Right atrium auricular region (tissue), 2 donors: Measurements from ENCODE around the gene GPR61. TPM values are rescaled to one million over a fixed set of nuclear protein-coding genes. Genes with fewer than 3 reads are reported as not detected.

Experiments
- DNase-seq: peaks from one replicate; pipeline ENCODE4 v3.0.0-alpha.2; 2019; ENCODE audit warnings: low spot score
- H3K27ac ChIP-seq, 2 donors: fragments of 200-600 bp; sonication (generic); 1 replicate in 1 of 2; 2 replicates in 1 of 2; pipeline ENCODE4 v1.5.1; 2016 to 2019
- H3K27me3 ChIP-seq, 2 donors: fragments of 200-600 bp; sonication (generic); one replicate each; pipeline versions ENCODE4 v1.5.1 to v1.6.0; 2017 to 2019
- H3K36me3 ChIP-seq: fragments of 200-600 bp; sonication (generic); one replicate; pipeline ENCODE4 v1.5.1; 2016
- H3K4me1 ChIP-seq, 2 donors: fragments of 200-600 bp; sonication (generic); one replicate each; pipeline versions ENCODE4 v1.5.1 to v1.6.0; 2017 to 2019
- H3K4me3 ChIP-seq, 2 donors: fragments of 200-600 bp; sonication (generic); 1 replicate in 1 of 2; 2 replicates in 1 of 2; pipeline ENCODE4 v1.5.1; 2017 to 2019; ENCODE audit warnings: mild to moderate bottlenecking in 1 of 2, moderate library complexity in 1 of 2
- H3K9me3 ChIP-seq, 2 donors: fragments of 200-600 bp; sonication (generic); one replicate each; pipeline ENCODE4 v1.5.1; 2019
- total RNA-seq, 2 donors: library from RNA; depleted of rRNA; stranded (reverse); fragments of >200 nt; gene quantifications; one replicate each; pipeline ENCODE4 v1.1.0, GENCODE V29; 2016
- TF ChIP-seq, protein P1 (sequence below), 2 donors: fragments of 200-600 bp; sonication (generic); IDR thresholded peaks; one replicate each; pipeline ENCODE4 v1.5.1; 2019; ENCODE audit warnings: antibody characterized with exemption in 2 of 2

GPR61 gene
- total RNA-seq, 2 donors from 2014 or later = 0.11 to 0.16 TPM

DNA sequence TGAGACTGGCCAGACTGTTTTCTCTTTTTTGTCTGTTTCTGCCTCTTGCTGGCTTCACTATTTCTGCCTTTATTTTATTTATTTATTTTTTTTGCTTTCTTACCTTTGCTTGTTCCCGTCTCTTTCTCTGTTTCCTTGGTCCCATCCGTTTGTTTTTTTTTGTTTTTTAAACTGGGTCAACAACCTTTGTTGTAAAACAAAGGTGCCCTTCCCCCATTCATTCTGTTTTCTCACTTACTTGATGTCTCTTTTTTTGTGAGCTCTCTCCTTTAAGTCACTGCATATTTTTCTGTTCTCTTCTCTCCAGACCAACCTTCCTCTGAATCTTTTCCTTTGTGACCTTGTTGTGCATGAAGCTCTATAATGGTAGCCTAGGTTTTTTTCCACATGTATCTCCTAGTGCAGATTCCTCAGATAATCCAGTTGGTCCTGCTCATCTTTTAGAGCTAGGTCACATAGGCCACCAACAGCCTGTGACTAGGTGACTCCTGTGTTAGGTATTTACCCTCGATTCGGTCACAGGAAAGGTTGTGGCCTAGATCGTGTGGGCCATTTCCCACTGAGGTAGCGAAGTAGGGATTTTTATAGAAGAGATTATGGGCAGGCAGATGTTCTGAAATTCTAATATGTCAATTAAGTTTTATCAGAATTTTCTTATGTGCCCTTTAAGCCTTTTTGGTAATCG lies 24.7 kb downstream of the GPR61 start:
- Histone ChIP-seq H3K4me3 (no peak overlapping the region), H3K9me3 (no peaks in the 10 kb centered on the region), H3K27ac (no peak overlapping the region), H3K27me3 (no peaks in the 10 kb centered on the region), H3K36me3 (no peaks in the 10 kb centered on the region), H3K4me1 (peaks cover 0 to 69% of the 10 kb centered on the region in 2 donors)
- DNase-seq = no peak
- TF ChIP-seq, protein P1, sequence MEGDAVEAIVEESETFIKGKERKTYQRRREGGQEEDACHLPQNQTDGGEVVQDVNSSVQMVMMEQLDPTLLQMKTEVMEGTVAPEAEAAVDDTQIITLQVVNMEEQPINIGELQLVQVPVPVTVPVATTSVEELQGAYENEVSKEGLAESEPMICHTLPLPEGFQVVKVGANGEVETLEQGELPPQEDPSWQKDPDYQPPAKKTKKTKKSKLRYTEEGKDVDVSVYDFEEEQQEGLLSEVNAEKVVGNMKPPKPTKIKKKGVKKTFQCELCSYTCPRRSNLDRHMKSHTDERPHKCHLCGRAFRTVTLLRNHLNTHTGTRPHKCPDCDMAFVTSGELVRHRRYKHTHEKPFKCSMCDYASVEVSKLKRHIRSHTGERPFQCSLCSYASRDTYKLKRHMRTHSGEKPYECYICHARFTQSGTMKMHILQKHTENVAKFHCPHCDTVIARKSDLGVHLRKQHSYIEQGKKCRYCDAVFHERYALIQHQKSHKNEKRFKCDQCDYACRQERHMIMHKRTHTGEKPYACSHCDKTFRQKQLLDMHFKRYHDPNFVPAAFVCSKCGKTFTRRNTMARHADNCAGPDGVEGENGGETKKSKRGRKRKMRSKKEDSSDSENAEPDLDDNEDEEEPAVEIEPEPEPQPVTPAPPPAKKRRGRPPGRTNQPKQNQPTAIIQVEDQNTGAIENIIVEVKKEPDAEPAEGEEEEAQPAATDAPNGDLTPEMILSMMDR (IDR thresholded peaks at IDR 0.05) = no peak

DNA sequence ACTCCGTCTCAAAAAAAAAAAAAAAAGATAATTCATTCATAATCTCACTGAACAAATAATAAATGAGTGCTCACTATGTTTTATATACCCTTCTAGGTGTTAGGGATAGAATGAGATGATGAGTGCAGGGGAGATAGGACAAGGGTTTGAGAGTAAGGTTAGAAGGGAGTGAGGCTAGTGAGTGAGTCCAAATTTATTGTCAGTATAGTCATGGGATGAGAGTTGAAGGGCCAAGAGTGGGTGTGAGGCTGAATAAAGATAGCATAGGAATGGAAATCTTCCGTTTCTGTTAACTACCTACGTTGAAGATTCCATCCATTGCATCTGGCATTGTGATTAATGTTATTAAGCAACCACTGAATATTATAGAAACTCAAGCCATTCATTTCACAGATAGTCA lies 25.6 kb downstream of the GPR61 start:
- Histone ChIP-seq H3K4me3 (no peak overlapping the region), H3K9me3 (no peaks in the 10 kb centered on the region), H3K27me3 (no peaks in the 10 kb centered on the region), H3K27ac (no peak overlapping the region), H3K36me3 (no peaks in the 10 kb centered on the region), H3K4me1 (peaks cover 0 to 70% of the 10 kb centered on the region in 2 donors)
- DNase-seq = no peak
- TF ChIP-seq, protein P1 (IDR thresholded peaks at IDR 0.05) = no peak

DNA sequence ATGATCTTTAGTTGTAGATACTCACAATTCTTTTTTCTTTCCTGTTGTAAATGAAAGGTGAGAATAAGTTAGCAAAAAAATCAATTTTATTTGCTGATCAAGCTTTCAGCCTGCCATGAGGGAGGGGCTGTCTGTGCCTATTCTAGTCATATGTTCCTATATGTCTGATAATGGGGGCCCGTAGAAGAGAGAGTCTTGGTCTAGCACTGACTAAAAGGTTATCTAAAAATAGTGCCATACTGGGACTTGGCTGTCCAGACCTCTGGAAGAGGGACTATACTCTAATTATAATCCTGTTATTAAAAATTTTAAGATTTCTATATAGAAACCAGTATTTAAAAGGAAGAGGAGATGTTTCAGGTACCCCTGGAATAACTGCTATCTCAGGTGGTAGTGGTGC lies 27.3 kb downstream of the GPR61 start:
- H3K9me3 ChIP-seq = no peaks in the 10 kb centered on the region
- H3K27me3 ChIP-seq = no peaks in the 10 kb centered on the region
- H3K36me3 ChIP-seq = no peaks in the 10 kb centered on the region
- no peak for DNase-seq
- TF ChIP-seq, protein P1 (IDR thresholded peaks at IDR 0.05) = no peak
- peaks cover 0 to 81% of the 10 kb centered on the region in 2 donors for H3K4me1 ChIP-seq
- no peak overlapping the region for H3K4me3 ChIP-seq
- peak overlapping the region in 1 of 2 donors; percentile 9 for H3K27ac ChIP-seq

DNA sequence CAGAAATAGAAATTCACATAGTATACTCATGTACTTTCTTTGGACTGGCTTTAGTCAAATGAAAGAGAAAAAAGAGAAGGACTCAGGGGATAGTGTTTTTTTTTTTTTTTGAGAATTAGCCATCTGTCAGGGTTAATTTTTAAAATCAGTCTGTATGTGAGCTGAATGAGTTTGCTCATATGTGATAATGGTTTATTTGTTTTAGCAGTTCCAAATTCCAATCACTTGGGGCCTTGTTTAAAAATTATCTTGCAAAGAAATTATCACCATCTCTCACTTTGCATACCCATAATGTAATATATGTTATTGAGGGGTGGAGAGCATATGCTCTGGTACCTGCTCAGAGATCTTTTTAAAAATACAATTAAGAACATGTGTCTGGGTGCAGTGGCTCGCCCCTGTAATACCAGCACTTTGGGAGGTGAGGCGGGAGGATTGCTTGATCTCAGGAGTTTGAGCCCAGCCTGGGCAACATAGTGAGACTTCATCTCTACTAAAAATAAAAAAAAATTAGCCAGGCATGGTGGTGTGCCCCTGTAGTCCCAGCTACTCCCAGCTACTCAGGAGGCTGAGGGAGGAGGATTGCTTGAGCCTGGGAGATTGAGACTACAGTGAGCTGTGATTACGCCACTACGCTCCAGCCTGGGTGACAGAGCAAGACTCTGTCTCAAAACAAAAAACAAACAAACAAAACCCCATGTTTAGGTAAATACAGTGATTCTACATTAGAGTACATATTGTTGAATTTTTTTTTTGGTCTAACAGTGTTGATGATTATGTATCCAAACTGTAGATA lies 28.4 kb downstream of the GPR61 start:
- TF ChIP-seq, protein P1 (IDR thresholded peaks at IDR 0.05) = no peak

DNA sequence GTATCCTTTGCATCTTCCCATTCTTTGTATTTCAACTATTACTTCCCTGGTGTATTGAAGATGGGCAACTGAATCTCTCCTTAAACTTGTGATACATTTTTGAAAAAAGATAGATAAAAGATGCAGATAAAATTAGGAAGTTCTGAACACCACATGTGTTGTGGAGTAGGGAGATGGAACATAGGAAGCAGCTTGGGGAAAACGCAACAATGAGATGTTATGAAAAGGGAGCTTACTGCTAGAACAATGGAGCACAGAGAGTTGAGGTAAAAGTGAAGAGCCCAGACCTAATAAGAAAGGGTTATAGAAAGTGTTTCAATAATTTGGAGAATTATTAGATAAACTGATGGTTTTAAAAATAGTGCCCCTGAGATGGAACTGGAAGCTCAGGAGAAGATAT lies 29.7 kb downstream of the GPR61 start:
- H3K4me1 ChIP-seq = peaks cover 0 to 77% of the 10 kb centered on the region in 2 donors
- no peaks in the 10 kb centered on the region for H3K36me3 ChIP-seq

More for the DNA sequence above, 28.4 kb downstream of the GPR61 start:
- Histone ChIP-seq H3K27ac (no peak overlapping the region), H3K9me3 (no peaks in the 10 kb centered on the region), H3K4me3 (no peak overlapping the region), H3K27me3 (no peaks in the 10 kb centered on the region), H3K4me1 (peaks cover 0 to 78% of the 10 kb centered on the region in 2 donors), H3K36me3 (no peaks in the 10 kb centered on the region)
- DNase-seq = no peak

More for the DNA sequence above, 29.7 kb downstream of the GPR61 start:
- H3K9me3 ChIP-seq = no peaks in the 10 kb centered on the region
- DNase-seq = no peak
- no peak overlapping the region for H3K4me3 ChIP-seq
- no peaks in the 10 kb centered on the region for H3K27me3 ChIP-seq
- TF ChIP-seq, protein P1 (IDR thresholded peaks at IDR 0.05) = no peak
- no peak overlapping the region for H3K27ac ChIP-seq
